HEK293 (cell line): ENCODE data around the gene HNRNPUL2.
A peak's percentile ranks its signal among the peaks of the same experiment; 100 is the strongest.
"Not testable (repeated sequence)": the region's sequence is repeated elsewhere in the genome, so short reads cannot be mapped to it uniquely, and the experiment has no call there.

Experiments
- CTCF ChIA-PET: fragments of 350-600 bp; formaldehyde crosslinking; extraction: SDS; loops from one replicate; lab custom pipeline; 2021; ENCODE audit warnings: antibody characterized with exemption; lab: Yijun Ruan, JAX
- POLR2A ChIA-PET: fragments of 300-600 bp; formaldehyde crosslinking; extraction: SDS; loops from one replicate; lab custom pipeline; 2020; ENCODE audit warnings: antibody characterized with exemption, inconsistent platforms; lab: Yijun Ruan, JAX
- H3K27ac ChIP-seq: fragments of 200-500 bp; sonication (Bioruptor generic); 2 replicates; pipeline ENCODE4 v1.5.1; 2014; ENCODE audit warnings: low read depth, low read length, control low read depth, inconsistent platforms; ENCODE audit errors: extremely low read depth
- H3K36me3 ChIP-seq, 2 experiments: fragments of 200-500 bp in 1 of 2; sonication (Bioruptor generic) in 1 of 2; 1 replicate in 1 of 2; 2 replicates in 1 of 2; pipeline ENCODE4 v1.5.1; 2014 to 2017; ENCODE audit warnings: inconsistent platforms in 2 of 2, low read length in 2 of 2; ENCODE audit not compliant: control insufficient read depth in 2 of 2, insufficient read depth in 1 of 2
- H3K4me1 ChIP-seq: fragments of 200-500 bp; sonication (Bioruptor generic); 2 replicates; pipeline ENCODE4 v1.5.1; 2014; ENCODE audit warnings: mild to moderate bottlenecking, low read length, inconsistent platforms; ENCODE audit not compliant: control insufficient read depth, insufficient read depth
- H3K4me3 ChIP-seq: 2 replicates; pipeline ENCODE4 v1.5.1; 2011; ENCODE audit warnings: low read depth, mild to moderate bottlenecking, control low read depth, low read length, moderate library complexity
- H3K9me3 ChIP-seq: fragments of 200-500 bp; sonication (Bioruptor generic); 2 replicates; pipeline ENCODE4 v1.5.1; 2014; ENCODE audit warnings: low read depth, low read length, inconsistent platforms; ENCODE audit not compliant: control insufficient read depth, insufficient read depth
- GLI2 ChIP-seq: fragments of 450-650 bp; formaldehyde crosslinking; IDR thresholded peaks from 2 replicates; pipeline ENCODE4; 2017; ENCODE audit warnings: missing biosample characterization, missing genetic modification characterization, low read depth, borderline replicate concordance
- KLF10 ChIP-seq: fragments of 450-650 bp; IDR thresholded peaks from 2 replicates; pipeline ENCODE4 v1.5.1; 2018; ENCODE audit warnings: missing biosample characterization, mild to moderate bottlenecking, missing genetic modification characterization
- KLF16 ChIP-seq: fragments of 450-650 bp; formaldehyde crosslinking; IDR thresholded peaks from 2 replicates; pipeline ENCODE4 v1.5.1; 2017; ENCODE audit warnings: missing biosample characterization, missing genetic modification characterization
- KLF7 ChIP-seq: fragments of 450-650 bp; formaldehyde crosslinking; IDR thresholded peaks from 2 replicates; pipeline ENCODE4 v1.5.1; 2016; ENCODE audit warnings: missing biosample characterization, missing genetic modification characterization, borderline replicate concordance
- OSR2 ChIP-seq: fragments of 450-650 bp; formaldehyde crosslinking; IDR thresholded peaks from 2 replicates; pipeline ENCODE4 v1.5.1; 2016; ENCODE audit warnings: missing biosample characterization, missing genetic modification characterization
- PBX3 ChIP-seq: sonication (generic); formaldehyde crosslinking; IDR thresholded peaks from 2 replicates; pipeline ENCODE4 v1.8.1; 2022; ENCODE audit warnings: mild to moderate bottlenecking, moderate library complexity, missing genetic modification reagents
- ZFHX2 ChIP-seq: fragments of 450-650 bp; formaldehyde crosslinking; conservative IDR thresholded peaks from 2 replicates; pipeline ENCODE4 v1.5.1; 2016; ENCODE audit warnings: missing biosample characterization, missing genetic modification characterization
- ZFP69B ChIP-seq: fragments of 450-650 bp; formaldehyde crosslinking; IDR thresholded peaks from 2 replicates; pipeline ENCODE4 v1.5.1; 2016; ENCODE audit warnings: missing biosample characterization, missing genetic modification characterization
- ZNF10 ChIP-seq: fragments of 450-650 bp; formaldehyde crosslinking; IDR thresholded peaks from 2 replicates; pipeline ENCODE4 v1.5.1; 2017; ENCODE audit warnings: missing biosample characterization, missing genetic modification characterization
- ZNF138 ChIP-seq: fragments of 450-650 bp; formaldehyde crosslinking; IDR thresholded peaks from 2 replicates; pipeline ENCODE4 v1.5.1; 2016; ENCODE audit warnings: missing biosample characterization, missing genetic modification characterization, borderline replicate concordance
- ZNF184 ChIP-seq: fragments of 450-650 bp; IDR thresholded peaks from 2 replicates; pipeline ENCODE4 v1.5.1; 2018; ENCODE audit warnings: missing biosample characterization, mild to moderate bottlenecking, missing genetic modification characterization
- ZNF19 ChIP-seq: fragments of 450-650 bp; formaldehyde crosslinking; IDR thresholded peaks from 2 replicates; pipeline ENCODE4; 2016; ENCODE audit warnings: missing biosample characterization, missing genetic modification characterization, low read depth
- ZNF248 ChIP-seq: fragments of 450-650 bp; formaldehyde crosslinking; IDR thresholded peaks from 2 replicates; pipeline ENCODE4 v1.5.1; 2017; ENCODE audit warnings: missing biosample characterization, missing genetic modification characterization
- ZNF274 ChIP-seq, 2 experiments: fragments of 200-500 bp in 1 of 2; fragments of 450-650 bp in 1 of 2; sonication (Bioruptor generic) in 1 of 2; formaldehyde crosslinking in 1 of 2; IDR thresholded peaks; 2 replicates each; pipeline versions ENCODE4 v1.5.1 to v1.6.1; 2014 to 2016; ENCODE audit warnings: borderline replicate concordance in 1 of 2, inconsistent platforms in 1 of 2, low read length in 1 of 2, missing biosample characterization in 1 of 2, missing genetic modification characterization in 1 of 2
- ZNF324 ChIP-seq: fragments of 450-650 bp; formaldehyde crosslinking; IDR thresholded peaks from 2 replicates; pipeline ENCODE4 v1.5.1; 2016; ENCODE audit warnings: missing biosample characterization, missing genetic modification characterization
- ZNF544 ChIP-seq: fragments of 450-650 bp; formaldehyde crosslinking; IDR thresholded peaks from 2 replicates; pipeline ENCODE4 v1.5.0; 2017; ENCODE audit warnings: missing biosample characterization, missing genetic modification characterization
- ZNF561 ChIP-seq: fragments of 450-650 bp; IDR thresholded peaks from 2 replicates; pipeline ENCODE4 v1.5.1; 2018; ENCODE audit warnings: missing biosample characterization, missing genetic modification characterization, borderline replicate concordance
- ZNF610 ChIP-seq: fragments of 450-650 bp; formaldehyde crosslinking; IDR thresholded peaks from 2 replicates; pipeline ENCODE4 v1.5.1; 2016; ENCODE audit warnings: missing biosample characterization, missing genetic modification characterization, borderline replicate concordance
- ZNF776 ChIP-seq: fragments of 450-650 bp; formaldehyde crosslinking; IDR thresholded peaks from 2 replicates; pipeline ENCODE4 v1.5.0; 2017; ENCODE audit warnings: missing biosample characterization, missing genetic modification characterization, borderline replicate concordance
- ZNF777 ChIP-seq: fragments of 450-650 bp; formaldehyde crosslinking; IDR thresholded peaks from 2 replicates; pipeline ENCODE4 v1.5.1; 2017; ENCODE audit warnings: missing biosample characterization, missing genetic modification characterization, borderline replicate concordance
- TF ChIP-seq, protein P1 (sequence below): fragments of 450-650 bp; formaldehyde crosslinking; IDR thresholded peaks from 2 replicates; pipeline ENCODE4 v1.5.1; 2016; ENCODE audit warnings: missing biosample characterization, missing genetic modification characterization
- TF ChIP-seq, protein P2 (sequence below): fragments of 450-650 bp; formaldehyde crosslinking; IDR thresholded peaks from 2 replicates; pipeline ENCODE4 v1.5.1; 2016; ENCODE audit warnings: missing biosample characterization, missing genetic modification characterization

HNRNPUL2 gene

GRCh38 chr11:62694455-62695167 lies 32.6 kb downstream of the HNRNPUL2 start (continued):
- TF ChIP-seq ZNF777 (tag by site-specific recombination) (no peak), KLF7 (tag by site-specific recombination) (no peak), ZNF544 (tag by site-specific recombination) (no peak), GLI2 (no peak), KLF16 (tag by site-specific recombination) (no peak), PBX3 (no peak), ZNF274 (IDR thresholded peaks at IDR 0.05; ENCODE audit: low read length) (no peak), ZNF274 (tag by site-specific recombination; IDR thresholded peaks at IDR 0.05; ENCODE audit: borderline replicate concordance) (no peak), ZNF184 (no peak), ZFP69B (tag by site-specific recombination) (no peak), ZNF138 (tag by site-specific recombination) (no peak), KLF10 (tag by site-specific recombination) (no peak), ZNF610 (tag by site-specific recombination) (no peak), ZNF561 (tag by site-specific recombination) (peak; percentile 59; the same call in 1 of the 2 replicates), ZNF19 (tag by site-specific recombination) (no peak), ZNF248 (no peak), ZNF324 (no peak), OSR2 (tag by site-specific recombination) (no peak), ZNF10 (no peak), ZFHX2 (tag by site-specific recombination) (0 out of 2 replicates have a peak, but pooled peaks have one; percentile 10), ZNF776 (tag by site-specific recombination) (no peak)
- TF ChIP-seq, protein P1, sequence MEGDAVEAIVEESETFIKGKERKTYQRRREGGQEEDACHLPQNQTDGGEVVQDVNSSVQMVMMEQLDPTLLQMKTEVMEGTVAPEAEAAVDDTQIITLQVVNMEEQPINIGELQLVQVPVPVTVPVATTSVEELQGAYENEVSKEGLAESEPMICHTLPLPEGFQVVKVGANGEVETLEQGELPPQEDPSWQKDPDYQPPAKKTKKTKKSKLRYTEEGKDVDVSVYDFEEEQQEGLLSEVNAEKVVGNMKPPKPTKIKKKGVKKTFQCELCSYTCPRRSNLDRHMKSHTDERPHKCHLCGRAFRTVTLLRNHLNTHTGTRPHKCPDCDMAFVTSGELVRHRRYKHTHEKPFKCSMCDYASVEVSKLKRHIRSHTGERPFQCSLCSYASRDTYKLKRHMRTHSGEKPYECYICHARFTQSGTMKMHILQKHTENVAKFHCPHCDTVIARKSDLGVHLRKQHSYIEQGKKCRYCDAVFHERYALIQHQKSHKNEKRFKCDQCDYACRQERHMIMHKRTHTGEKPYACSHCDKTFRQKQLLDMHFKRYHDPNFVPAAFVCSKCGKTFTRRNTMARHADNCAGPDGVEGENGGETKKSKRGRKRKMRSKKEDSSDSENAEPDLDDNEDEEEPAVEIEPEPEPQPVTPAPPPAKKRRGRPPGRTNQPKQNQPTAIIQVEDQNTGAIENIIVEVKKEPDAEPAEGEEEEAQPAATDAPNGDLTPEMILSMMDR (tag by site-specific recombination) = peak; percentile 11; the same call in 1 of the 2 replicates
- TF ChIP-seq, protein P2, sequence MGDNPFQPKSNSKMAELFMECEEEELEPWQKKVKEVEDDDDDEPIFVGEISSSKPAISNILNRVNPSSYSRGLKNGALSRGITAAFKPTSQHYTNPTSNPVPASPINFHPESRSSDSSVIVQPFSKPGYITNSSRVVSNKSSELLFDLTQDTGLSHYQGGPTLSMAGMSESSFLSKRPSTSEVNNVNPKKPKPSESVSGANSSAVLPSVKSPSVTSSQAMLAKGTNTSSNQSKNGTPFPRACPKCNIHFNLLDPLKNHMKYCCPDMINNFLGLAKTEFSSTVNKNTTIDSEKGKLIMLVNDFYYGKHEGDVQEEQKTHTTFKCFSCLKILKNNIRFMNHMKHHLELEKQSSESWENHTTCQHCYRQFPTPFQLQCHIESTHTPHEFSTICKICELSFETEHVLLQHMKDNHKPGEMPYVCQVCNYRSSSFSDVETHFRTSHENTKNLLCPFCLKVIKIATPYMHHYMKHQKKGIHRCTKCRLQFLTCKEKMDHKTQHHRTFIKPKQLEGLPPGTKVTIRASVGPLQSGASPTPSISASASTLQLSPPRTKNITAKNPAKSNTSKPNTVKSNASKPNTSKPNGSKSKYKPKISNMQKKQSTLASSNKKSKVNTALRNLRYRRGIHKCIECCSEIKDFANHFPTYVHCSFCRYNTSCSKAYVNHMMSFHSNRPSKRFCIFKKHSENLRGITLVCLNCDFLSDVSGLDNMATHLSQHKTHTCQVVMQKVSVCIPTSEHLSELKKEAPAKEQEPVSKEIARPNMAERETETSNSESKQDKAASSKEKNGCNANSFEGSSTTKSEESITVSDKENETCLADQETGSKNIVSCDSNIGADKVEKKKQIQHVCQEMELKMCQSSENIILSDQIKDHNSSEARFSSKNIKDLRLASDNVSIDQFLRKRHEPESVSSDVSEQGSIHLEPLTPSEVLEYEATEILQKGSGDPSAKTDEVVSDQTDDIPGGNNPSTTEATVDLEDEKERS (tag by site-specific recombination) = no peak
- TF ChIP-seq, all 188 proteins: peak for 5

DNA sequence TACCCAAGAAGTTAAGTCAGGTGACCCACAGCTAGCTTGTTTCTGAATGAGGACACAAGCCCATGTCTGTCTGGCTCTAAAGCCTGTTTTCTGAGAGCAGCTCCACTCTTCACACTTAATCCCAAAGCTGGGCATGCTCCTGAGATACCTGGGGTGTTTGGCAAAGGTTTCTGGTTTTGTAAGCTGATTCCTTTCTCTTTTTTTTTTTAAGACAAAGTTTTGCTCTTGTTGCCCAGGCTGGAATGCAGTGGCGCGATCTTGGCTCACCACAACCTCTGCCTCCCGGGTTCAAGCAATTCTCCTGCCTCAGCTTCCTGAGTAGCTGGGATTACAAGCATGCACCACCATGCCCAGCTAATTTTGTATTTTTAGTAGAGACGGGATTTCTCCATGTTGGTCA lies 33.6 kb downstream of the HNRNPUL2 start:
- POLR2A ChIA-PET = interaction anchor here (0.7 to 2.0 kb wide), 6 partner anchors 22 to 102 kb away, joined by 3 to 12 read pairs (median 6); partner anchors contain the start of genes C11orf98, CSKMT, HNRNPUL2 and TUT1

More for the DNA sequence above, 33.6 kb downstream of the HNRNPUL2 start:
- not testable (repeated sequence) for H3K4me1 ChIP-seq, H3K27ac ChIP-seq, H3K4me3 ChIP-seq, H3K9me3 ChIP-seq
- H3K36me3 ChIP-seq = peaks cover 16 to 67% of the 10 kb centered on the region in 2 experiments; a peak in 2 of 3 replicates
- CTCF ChIA-PET = interaction anchor here (0.7 to 6.8 kb wide), 10 partner anchors 10 to 300 kb away, joined by 3 to 46 read pairs (median 8); partner anchors contain the start of genes LBHD1, TUT1 and UQCC3
